ENCODE results near the gene NEK10.

DNA sequence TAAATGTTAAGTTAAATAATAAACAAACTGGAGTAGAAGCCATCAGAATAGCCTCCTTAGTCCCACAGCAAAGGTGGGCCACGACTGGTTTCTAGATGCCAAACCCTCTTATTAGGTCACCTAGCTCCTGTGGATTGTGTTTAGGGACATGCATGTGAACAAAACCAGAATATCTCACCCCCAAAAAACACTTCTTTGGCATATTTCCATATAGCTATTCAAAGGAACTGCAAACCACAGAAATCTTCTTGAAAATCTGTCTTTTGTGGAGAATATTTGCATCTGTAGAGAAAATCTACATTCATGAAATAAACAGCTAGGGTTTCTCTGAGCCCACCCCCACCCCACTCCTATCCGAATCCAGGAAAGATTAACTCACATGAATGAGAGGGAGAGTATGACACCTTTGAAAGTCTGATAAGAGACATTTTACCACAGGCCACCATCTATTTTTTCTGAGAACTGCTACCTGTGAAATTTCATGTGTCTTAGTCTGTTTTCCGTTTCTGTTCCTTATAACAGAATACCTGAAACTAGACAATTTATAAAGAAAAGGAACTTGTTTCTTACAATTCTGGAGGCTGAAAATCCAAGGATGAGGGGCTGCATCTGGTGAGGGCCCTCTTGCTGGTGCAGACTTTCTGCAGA lies 159.4 kb downstream of the NEK10 start:
- TF ChIP-seq POLR2A (IDR thresholded peaks at IDR 0.05) (no peak), CTCF (IDR thresholded peaks at IDR 0.05) (no peak)

Data from adrenal gland (tissue), 5 donors.